Neutrophil (primary cell): ENCODE measurements around the gene METRN.
A peak's percentile ranks its signal among the peaks of the same experiment; 100 is the strongest.

ENCODE experiments used
- H3K27ac ChIP-seq: fragments of 200-600 bp; sonication (generic); 2 replicates; pipeline ENCODE4 v1.5.1; 2016; ENCODE audit warnings: mild to moderate bottlenecking, moderate library complexity
- H3K27me3 ChIP-seq: fragments of 200-600 bp; sonication (generic); 2 replicates; pipeline ENCODE4 v1.6.0; 2016; ENCODE audit warnings: mild to moderate bottlenecking
- H3K36me3 ChIP-seq: fragments of 200-600 bp; sonication (generic); 2 replicates; pipeline ENCODE4 v1.5.1; 2017
- H3K4me1 ChIP-seq, 2 experiments: fragments of 200-600 bp in 1 of 2; sonication (generic) in 1 of 2; 1 replicate in 1 of 2; 2 replicates in 1 of 2; pipeline versions ENCODE4 v1.5.1 to v1.6.1; 2013 to 2016; ENCODE audit warnings: low read depth in 1 of 2, low read length in 1 of 2, mild to moderate bottlenecking in 1 of 2, moderate library complexity in 1 of 2; ENCODE audit not compliant: control insufficient read depth in 1 of 2, insufficient read depth in 1 of 2
- H3K4me3 ChIP-seq, 2 experiments: fragments of 200-600 bp in 1 of 2; sonication (generic) in 1 of 2; 1 replicate in 1 of 2; 2 replicates in 1 of 2; pipeline ENCODE4 v1.5.1; 2013 to 2016; ENCODE audit warnings: low read depth in 1 of 2, low read length in 1 of 2, mild to moderate bottlenecking in 1 of 2, moderate library complexity in 1 of 2
- H3K9me3 ChIP-seq: fragments of 200-600 bp; sonication (generic); 2 replicates; pipeline ENCODE4 v1.5.1; 2016
- CTCF ChIP-seq: fragments of 200-600 bp; sonication (generic); IDR thresholded peaks from 2 replicates; pipeline ENCODE4 v1.5.1; 2016; ENCODE audit warnings: antibody characterized with exemption

The METRN gene

DNA sequence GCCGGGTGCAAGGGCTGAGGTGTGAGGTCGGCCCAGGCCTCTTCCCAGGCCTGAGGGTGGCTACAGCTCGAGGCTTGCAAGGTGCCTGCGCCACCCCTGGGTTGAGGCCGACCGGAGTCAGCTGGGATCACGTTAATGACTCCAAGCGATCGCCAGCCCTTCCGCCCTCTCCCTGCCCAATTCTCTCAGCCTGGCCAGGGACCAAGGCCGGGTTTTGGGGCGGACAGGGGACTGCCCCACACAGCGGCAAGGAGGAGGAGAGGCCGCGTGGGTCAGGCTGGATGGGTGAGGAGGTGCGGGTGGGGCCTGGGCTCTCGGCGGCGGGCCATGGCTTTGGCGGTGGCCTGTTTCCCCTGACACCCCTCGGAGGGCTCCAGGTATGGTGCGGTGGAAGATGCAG is 21.6 kb upstream of the METRN start:
- TF ChIP-seq CTCF: no peak
- Histone ChIP-seq H3K27ac (no peak overlapping the region), H3K27me3 (peaks cover 78% of the 10 kb centered on the region), H3K4me1 (peaks cover 18 to 31% of the 10 kb centered on the region in 2 experiments), H3K36me3 (no peaks in the 10 kb centered on the region), H3K4me3 (no peak overlapping the region), H3K9me3 (no peaks in the 10 kb centered on the region)

GRCh38 chr16:693766-694165 is 21.2 kb upstream of the METRN start:
- Histone ChIP-seq H3K4me1 (peaks cover 18 to 31% of the 10 kb centered on the region in 2 experiments), H3K9me3 (no peaks in the 10 kb centered on the region), H3K27ac (no peak overlapping the region), H3K4me3 (no peak overlapping the region), H3K27me3 (peaks cover 82% of the 10 kb centered on the region), H3K36me3 (no peaks in the 10 kb centered on the region)
- TF ChIP-seq CTCF: no peak

DNA sequence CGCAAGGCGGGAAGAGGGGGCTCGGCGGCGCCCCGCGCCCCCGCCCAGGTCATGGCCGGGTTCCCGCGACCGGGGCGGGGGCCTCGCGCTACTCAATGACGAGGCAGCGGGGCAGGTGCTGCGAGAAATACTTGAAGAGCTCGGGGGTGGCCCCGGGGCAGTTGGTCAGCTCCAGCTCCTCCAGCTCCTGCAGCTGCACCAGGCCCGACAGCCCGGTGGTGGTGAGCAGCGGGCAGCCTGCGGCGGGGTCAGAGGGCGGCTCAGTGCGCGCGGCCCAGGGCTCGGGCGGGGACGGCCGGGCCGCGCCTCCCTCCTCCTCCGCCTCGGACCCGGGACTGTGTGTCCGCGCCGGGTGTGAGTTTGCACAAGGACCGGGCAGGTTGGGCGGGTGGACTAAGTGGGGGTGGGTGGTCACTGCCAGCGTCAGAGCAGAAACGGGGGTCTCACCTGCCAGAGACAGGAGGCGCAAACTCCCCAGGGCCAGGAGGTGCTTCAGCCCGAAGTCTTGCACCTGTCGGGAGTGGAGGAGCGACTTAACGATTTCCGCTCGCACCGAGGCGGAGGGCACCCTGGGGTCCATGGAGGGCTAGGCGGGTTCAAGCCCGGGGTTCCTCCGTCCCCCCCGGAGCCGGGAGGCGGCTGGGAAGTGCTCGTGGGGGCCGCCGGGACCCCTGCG is 20.6 kb upstream of the METRN start:
- H3K4me3 ChIP-seq: peak overlapping the region in 1 of 2 experiments; percentile 18
- TF ChIP-seq CTCF: no peak
- peaks cover 15 to 30% of the 10 kb centered on the region in 2 experiments for H3K4me1 ChIP-seq

DNA sequence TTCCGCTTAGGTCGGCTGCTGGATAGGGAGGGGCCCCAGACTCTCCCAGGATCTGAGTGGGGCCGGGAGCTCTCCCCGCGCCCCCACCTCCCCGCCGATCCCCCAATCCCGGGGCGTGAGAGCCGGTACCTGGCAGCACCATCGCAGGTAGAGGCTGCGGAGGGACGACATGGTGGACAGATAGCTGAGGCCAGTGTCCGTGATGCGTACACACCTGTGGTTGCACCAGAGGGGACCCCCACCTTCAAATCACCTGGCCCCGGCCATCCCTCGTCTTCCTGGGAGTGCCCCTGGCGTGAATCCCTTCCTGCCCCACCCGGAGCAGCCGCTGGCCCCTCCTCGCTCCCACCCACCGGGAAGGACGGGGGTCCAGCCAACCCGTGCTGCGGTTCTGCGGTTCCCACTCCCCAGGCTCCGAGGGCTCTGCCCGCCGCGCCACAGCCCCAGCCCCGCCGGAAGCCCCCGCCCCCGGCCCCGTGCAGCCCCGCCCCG is 20.0 kb upstream of the METRN start:
- Histone ChIP-seq H3K27me3 (peaks cover 93% of the 10 kb centered on the region), H3K4me1 (peaks cover 9 to 25% of the 10 kb centered on the region in 2 experiments)

More for the DNA sequence above, 20.6 kb upstream of the METRN start:
- Histone ChIP-seq H3K9me3 (no peaks in the 10 kb centered on the region), H3K36me3 (no peaks in the 10 kb centered on the region), H3K27me3 (peaks cover 88% of the 10 kb centered on the region), H3K27ac (no peak overlapping the region)

GRCh38 chr16:695355-696089 is 19.4 kb upstream of the METRN start:
- Histone ChIP-seq H3K36me3 (no peaks in the 10 kb centered on the region), H3K27me3 (peaks cover 100% of the 10 kb centered on the region), H3K4me1 (peaks cover 8 to 21% of the 10 kb centered on the region in 2 experiments), H3K4me3 (peak overlapping the region; percentile 53 to 60), H3K27ac (no peak overlapping the region), H3K9me3 (no peaks in the 10 kb centered on the region)
- TF ChIP-seq CTCF: no peak

More for the DNA sequence above, 20.0 kb upstream of the METRN start:
- H3K9me3 ChIP-seq: no peaks in the 10 kb centered on the region
- no peak overlapping the region for H3K27ac ChIP-seq
- H3K36me3 ChIP-seq: no peaks in the 10 kb centered on the region
- peak overlapping the region in 1 of 2 experiments; percentile 18 for H3K4me3 ChIP-seq
- TF ChIP-seq CTCF: no peak
